ENCODE data around the gene C3.
"Not testable (repeated sequence)": the region's sequence is repeated elsewhere in the genome, so short reads cannot be mapped to it uniquely, and the experiment has no call there.

The C3 gene

DNA sequence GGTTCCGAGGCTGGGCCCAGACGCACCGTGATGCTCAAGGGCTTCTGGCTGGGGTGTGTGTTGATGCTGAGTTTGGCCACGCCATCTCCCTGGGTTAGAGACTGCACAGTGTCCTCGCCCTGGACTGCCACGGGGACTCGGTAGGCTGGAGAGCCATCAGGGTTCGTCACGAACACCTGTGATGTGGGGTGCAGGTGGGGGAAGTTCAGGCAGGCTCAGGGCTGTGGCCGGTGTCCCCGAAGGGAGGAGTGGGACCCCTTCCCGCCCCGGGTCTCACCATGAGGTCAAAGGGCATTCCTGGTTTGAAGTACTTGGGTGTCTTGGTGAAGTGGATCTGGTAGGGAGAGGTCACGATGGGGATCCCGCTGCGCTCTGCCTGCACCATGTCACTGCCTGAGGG lies 8.2 kb downstream of the C3 start:
- no peak for DNase-seq

- DNase-seq = no peak
Measured at GRCh38 chr19:6711605-6712004, 8.8 kb downstream of the C3 start.

GRCh38 chr19:6711078-6711361 lies 9.4 kb downstream of the C3 start:
- DNase-seq = no peak

DNA sequence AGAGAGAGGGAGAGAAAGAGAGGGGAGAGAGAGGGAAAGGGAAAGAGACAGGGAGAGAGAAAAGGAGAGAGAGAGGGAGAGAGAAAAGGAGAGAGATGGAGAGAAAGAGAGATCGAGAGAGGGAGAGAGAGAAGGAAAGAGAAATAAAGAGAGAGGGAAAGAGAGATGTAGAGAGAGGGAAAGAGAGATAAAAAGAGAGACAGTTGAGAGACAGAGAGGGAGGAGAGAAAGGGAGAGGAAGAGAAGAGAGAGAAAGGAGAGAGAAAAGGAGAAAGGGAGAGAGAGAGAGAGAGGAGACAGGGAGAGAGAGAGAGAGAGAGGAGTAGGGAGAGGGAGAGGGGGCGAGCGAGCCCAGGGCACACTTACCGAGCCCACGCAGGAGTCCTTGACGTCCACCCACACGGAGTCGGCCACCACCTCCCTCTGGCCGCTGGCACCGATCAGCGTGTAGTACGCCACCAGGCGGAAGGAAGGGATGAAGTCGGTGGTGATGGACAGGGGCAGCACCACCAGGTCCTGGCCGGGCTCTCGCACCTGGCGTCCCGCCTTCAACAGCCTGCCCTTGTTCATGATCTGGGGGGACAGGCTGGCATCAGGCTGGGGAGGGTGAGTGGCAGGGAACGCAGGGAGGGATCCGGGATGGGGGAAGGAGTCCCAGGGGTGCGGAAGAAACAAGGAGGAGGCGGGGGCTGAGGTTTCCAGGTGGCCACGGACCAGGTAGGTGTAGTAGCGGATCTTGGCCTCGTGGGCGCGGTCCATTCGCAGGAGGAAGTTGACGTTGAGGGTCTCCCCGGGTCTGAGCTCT lies 10.0 kb downstream of the C3 start:
- DNase-seq = no peak

- DNase-seq = no peak
Measured at GRCh38 chr19:6709549-6709948, 10.9 kb downstream of the C3 start.

- DNase-seq = not testable (repeated sequence)
Measured at GRCh38 chr19:6708913-6709312, 11.5 kb downstream of the C3 start.

DNA sequence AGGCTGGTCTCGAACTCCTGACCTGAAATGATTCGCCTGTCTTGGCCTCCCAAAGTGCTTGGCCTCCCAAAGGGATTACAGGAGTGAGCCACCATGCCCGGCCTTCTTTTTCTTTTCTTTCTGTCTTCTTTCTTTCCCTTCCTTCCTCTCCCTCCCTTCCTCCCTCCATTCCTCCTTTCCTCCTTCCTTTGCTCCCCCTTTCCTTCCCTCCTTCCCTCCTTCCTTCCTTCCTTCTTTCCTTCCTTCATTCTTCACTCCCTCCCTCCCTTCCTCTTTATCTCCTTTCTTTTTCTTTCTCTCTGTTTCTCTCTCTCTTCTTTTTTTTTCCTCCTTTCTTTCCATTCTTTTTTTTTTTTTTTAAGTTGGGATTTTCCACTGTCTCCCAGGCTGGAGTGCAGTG lies 12.1 kb downstream of the C3 start:
- no peak for DNase-seq

DNA sequence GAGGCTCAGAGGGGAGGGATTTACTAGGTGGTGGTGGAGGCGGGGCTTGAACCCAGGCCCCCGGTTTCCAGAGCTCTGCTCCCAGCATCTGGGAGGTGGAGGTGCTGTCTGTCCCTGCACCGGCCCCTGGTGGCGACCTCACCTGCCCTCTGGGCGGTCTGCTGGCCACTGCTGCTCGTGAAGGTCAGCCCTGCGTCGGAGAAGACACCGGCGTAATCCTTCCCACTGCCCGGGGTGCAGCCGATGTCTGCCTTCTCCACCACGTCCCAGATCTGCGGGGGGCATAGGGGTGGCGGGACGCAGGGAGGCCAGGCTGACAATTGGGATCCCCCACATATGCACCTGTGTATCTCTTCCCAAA lies 12.8 kb downstream of the C3 start:
- DNase-seq = no peak

DNA sequence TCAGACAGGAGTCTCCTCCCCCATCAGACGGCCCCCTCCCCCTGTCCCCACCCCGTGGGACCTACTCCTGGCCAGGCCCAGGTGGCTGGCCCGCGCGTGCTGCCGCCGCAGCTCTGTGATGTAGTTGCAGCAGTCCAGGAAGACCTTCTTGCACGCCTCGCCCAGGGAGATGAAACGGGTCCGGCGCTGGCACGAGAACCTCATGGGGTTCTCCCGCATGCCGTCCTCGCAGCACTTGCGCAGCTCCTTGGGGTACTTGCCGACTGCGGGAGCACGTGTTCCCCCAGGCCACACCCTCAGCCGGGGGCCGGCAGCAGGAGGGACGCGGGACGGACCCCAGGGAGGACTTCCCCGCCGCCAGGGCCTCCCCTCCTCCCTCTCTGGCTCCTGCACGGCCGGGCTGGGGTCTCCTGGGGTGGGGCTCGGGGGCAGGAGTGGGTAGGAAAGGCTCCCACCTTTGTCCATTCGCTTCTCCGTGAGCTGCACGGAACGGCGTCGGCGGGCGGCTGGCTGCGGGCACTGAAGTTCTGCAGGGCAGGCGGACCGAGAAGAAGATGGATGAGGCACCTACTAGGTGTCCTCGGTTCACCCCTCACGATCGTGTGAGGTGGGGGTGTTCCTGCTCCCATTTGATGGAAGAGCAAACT lies 13.3 kb downstream of the C3 start:
- DNase-seq = no peak

DNA sequence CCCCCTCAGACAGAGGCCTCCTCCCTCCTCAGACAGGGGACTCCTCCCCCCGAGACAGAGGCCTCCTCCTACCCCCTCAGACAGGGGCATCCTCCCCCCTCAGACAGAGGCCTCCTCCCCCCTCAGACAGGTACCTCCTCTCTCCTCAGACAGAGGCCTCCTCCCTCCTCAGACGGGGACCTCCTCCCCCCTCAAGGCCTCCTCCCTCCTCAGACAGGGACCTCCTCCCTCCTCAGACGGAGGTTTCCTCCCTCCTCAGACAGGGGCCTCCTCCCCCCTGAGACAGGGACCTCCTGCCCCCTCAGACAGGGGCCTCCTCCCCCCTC lies 13.9 kb downstream of the C3 start:
- no peak for DNase-seq

DNA sequence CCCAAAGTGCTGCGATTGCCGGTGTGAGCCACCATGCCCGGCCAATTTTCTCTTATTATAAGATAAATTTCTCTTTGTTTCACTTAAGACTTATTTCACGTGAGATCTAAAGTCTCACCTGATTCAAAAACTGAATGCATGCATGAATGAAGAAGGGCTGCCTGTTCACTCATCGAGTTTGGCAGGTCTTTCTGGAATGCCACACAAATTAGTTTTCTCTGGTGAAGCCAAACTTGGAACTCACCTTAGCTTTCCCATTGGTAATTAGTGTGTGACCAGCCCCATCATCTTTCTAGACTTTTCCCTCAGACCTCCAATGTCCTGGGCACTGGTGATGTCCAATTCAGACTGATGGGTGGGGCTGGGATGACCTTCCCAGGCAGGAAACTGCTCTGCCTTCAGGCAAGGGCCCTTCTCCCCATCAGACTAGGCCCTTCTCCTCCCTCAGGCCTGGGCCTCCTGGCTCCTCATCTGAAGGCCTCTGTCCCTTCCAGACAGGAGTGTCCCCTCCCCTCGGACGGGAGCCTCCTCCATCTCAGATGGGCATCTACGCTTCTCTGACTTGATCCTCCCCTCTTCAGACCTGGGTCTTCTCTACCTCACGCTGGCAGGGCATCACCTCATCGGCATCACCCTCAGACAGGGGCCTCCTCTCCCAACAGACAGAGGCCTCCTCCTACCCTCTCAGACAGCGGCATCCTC lies 14.4 kb downstream of the C3 start:
- no peak for DNase-seq

DNA sequence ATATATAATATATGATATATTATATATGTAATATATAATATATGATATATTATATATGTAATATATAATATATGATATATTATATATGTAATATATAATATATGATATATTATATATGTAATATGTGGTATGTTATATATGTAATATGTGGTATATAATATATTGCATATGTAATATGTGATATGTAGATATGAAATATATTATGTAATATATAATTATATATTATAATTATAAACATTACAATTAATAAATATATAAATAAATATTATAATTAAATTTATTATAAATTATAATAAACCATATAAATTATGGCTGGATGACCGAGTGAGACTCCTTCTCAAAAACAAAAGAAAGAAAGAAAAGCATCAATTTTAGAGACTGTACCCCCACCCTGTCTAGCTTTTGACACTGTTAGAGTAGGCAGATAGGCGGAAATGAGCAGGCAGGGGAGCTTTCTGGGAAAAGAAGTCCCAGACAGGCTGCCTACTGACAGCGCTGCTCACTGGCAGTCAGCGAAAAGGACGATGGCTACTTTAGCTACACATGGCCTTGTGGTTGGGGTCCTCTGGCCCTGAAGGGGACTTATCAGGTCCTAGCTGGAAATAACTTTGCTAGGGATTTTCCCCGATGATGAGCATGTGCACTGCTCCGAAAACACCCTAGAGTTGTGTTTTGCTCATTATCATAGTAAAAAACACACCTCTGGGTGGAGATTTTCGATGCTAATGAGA lies 19.7 kb downstream of the C3 start:
- DNase-seq = no peak

DNA sequence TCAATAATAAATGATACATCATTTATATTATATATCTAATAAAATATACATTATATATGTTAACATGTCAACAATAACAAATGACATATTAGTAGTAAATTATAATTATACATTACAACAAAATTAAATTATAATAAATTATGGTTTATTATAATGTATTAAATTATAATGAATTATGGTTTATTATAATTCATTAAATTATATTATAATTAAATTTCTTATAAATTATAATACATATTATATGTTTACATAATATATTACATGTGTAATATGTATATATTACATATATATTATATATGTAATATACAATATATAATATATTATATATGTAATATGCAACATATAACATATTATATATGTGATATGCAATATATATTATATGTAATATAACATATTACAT lies 20.5 kb downstream of the C3 start:
- no peak for DNase-seq

DNA sequence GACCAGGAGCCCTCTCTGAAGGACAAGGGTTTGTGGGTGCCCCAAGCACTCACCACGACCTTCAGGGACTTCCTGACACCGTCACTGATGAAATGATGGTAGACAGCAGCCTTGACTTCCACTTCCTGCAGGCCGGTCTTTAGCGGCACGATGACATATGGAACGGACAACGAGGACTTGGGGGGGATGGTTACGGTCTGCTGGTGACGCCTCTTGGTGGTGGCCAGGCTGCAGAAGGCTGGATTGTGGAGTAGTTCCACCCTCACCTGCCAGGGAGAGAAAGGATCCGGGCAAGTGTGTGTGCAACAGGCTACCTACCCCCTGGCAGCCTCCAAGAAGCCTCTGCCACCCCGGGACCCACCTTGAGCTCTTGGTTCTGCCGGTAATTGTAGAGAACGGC lies 23.2 kb downstream of the C3 start:
- DNase-seq = no peak

DNA sequence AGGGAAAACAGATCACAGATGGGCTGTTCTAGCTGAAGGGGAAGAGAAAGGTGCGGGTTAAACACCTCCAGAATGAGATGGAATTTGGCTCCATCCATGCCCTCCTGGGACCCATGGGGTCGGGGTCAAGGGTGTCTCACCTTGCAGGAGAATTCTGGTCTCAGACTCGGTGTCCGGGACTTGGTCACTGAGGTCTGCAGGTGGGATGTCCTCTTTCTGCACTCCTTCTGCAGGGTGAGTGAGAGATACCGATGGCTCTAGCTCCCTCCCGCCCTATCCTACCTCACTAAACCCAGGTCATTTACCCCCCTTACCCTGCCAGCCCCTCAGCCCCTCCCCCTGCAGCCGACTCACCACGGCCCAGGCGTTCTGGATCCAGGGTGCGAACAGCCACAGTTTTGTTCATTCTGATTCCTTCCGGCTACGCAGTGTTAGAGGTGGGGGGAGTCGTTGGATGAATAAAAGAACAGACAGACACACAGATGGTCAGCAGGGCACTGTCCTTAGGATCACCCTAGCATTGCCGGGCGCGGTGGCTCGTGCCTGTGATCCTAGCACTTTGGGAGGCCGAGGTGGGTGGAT lies 24.1 kb downstream of the C3 start:
- DNase-seq = no peak

DNA sequence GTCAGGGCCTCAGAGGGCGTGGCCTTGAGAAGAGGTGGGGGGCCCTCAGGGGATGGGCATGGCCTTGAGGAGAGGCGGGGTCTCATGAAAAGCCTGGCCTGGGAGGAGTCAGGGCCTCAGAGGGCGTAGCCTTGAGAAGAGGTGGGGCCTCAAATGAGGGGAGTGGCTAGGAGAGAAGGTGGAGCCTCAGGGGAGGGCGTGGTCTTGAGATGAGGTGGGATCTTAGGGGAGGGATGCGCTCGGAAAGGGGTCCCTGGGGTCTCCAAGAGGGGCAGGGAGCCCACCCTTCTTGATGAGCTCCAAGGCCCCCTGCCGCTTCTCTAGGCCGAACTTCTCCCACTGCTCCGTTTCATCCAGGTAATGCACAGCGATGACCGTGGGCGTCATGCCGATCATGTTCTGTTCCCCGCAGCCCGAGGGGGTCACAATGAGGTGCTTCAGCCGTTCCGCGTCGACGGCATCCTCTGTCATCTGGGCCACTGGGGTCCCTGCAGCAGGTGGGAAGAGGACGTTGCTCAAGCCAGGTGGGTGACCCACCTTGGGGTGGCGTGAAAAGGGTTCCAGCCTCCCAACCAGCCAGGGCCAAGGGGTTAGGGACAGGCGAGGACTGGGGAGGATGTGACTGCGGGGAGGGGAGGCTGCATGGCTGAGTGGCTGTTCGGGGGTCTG lies 26.2 kb downstream of the C3 start:
- DNase-seq = no peak

- DNase-seq = no peak
Measured at GRCh38 chr19:6693681-6694080, 26.8 kb downstream of the C3 start.

- no peak for DNase-seq
Measured at GRCh38 chr19:6693056-6693471, 27.4 kb downstream of the C3 start.

GRCh38 chr19:6692027-6692426 lies 28.4 kb downstream of the C3 start:
- DNase-seq = no peak

DNA sequence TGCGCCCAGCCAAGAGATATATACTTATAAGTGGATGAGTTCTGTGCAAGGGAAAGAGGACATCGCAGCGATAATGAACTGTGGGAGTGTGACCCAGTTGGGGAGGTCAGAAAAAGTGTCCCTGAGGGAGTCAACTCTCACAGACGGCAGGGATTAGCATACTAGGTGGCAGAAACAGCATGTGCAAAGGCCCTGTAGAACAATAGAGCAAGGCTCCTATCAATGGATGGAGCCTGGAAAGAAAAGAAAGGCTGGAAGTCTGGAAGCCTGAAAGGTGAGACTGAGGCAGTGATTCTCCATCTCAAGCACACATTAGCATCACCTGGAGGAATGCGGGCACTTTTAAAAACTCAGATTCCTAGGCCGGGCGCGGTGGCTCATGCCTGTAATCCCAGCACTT lies 29.1 kb downstream of the C3 start:
- no peak for DNase-seq

GRCh38 chr19:6690160-6690885 lies 30.1 kb downstream of the C3 start:
- DNase-seq = no peak

GRCh38 chr19:6687114-6687513 lies 33.3 kb downstream of the C3 start:
- no peak for DNase-seq
